HFFc6 (cell line): ENCODE measurements around the gene FGGY. TPM values are rescaled to one million over a fixed set of nuclear protein-coding genes. Genes with fewer than 3 reads are reported as not detected.

Source experiments
- DNase-seq: peaks from one replicate; pipeline ENCODE4 v3.0.0-alpha.2; 2018
- H3K27ac Mint-ChIP-seq: 2 replicates; pipeline ENCODE4 v1.8.0; 2020; ENCODE audit warnings: mild to moderate bottlenecking, mixed read lengths
- H3K27me3 Mint-ChIP-seq: 2 replicates; pipeline ENCODE4 v1.8.0; 2021; ENCODE audit warnings: mild to moderate bottlenecking, moderate library complexity, mixed read lengths; ENCODE audit not compliant: insufficient read depth
- H3K36me3 Mint-ChIP-seq: 2 replicates; pipeline ENCODE4 v1.8.0; 2021; ENCODE audit warnings: low read depth, mixed read lengths
- H3K4me1 Mint-ChIP-seq: 2 replicates; pipeline ENCODE4 v1.8.0; 2020; ENCODE audit warnings: low read depth, mixed read lengths
- H3K4me3 Mint-ChIP-seq: 2 replicates; pipeline ENCODE4 v1.8.0; 2020; ENCODE audit warnings: mild to moderate bottlenecking, moderate library complexity, mixed read lengths
- H3K9me3 Mint-ChIP-seq: 2 replicates; pipeline ENCODE4 v1.8.0; 2020; ENCODE audit warnings: mild to moderate bottlenecking, mixed read lengths
- total RNA-seq, 6 experiments: library from RNA; stranded (reverse); fragmentation: NEBNext Ultra II Directional; extraction: Animal tissue kit (Norgen Biotek cat#: 25700); gene quantifications; 2 replicates in 1 of 6; 3 replicates in 5 of 6; pipeline ENCODE4 v1.2.3, GENCODE V29; 2021
- TF ChIP-seq, protein P1 (sequence below): fragments of 200-600 bp; sonication (generic); IDR thresholded peaks from 2 replicates; pipeline ENCODE4 v1.5.0; 2021; ENCODE audit warnings: antibody characterized with exemption, mild to moderate bottlenecking

FGGY gene
- total RNA-seq, 6 experiments from 2014 or later, result 16.4 to 20.1 (median 18.7) TPM

DNA sequence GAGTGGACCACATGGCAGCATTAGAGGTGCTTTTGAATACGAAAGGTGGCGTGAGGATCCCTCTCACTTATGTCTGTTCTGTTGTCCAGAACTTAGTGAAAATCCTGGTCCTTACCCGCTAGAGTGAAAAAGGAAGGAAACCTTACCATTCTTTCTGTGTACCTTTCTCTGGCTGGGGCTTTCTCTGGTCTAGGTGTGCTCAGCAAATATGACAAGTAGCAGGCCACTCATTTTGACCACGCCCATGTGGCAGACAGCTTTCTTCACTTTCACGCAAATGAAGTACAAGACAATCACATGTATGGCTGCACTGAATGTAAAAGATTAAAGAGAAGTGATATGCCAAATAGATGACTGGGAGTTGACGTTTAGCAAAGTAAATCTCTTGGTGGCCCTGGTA lies 131.9 kb downstream of the FGGY start:
- TF ChIP-seq, protein P1, sequence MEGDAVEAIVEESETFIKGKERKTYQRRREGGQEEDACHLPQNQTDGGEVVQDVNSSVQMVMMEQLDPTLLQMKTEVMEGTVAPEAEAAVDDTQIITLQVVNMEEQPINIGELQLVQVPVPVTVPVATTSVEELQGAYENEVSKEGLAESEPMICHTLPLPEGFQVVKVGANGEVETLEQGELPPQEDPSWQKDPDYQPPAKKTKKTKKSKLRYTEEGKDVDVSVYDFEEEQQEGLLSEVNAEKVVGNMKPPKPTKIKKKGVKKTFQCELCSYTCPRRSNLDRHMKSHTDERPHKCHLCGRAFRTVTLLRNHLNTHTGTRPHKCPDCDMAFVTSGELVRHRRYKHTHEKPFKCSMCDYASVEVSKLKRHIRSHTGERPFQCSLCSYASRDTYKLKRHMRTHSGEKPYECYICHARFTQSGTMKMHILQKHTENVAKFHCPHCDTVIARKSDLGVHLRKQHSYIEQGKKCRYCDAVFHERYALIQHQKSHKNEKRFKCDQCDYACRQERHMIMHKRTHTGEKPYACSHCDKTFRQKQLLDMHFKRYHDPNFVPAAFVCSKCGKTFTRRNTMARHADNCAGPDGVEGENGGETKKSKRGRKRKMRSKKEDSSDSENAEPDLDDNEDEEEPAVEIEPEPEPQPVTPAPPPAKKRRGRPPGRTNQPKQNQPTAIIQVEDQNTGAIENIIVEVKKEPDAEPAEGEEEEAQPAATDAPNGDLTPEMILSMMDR, result no peak
- H3K4me3 Mint-ChIP-seq, result no peak overlapping the region
- H3K27ac Mint-ChIP-seq, result no peak overlapping the region
- H3K4me1 Mint-ChIP-seq, result peaks cover 56% of the 10 kb centered on the region
- H3K27me3 Mint-ChIP-seq, result no peaks in the 10 kb centered on the region; the same call in 1 of the 2 replicates
- no peaks in the 10 kb centered on the region for H3K9me3 Mint-ChIP-seq
- H3K36me3 Mint-ChIP-seq, result 0 out of 2 replicates have a peak, but pooled peaks cover 4% of the 10 kb centered on the region
- no peak for DNase-seq

DNA sequence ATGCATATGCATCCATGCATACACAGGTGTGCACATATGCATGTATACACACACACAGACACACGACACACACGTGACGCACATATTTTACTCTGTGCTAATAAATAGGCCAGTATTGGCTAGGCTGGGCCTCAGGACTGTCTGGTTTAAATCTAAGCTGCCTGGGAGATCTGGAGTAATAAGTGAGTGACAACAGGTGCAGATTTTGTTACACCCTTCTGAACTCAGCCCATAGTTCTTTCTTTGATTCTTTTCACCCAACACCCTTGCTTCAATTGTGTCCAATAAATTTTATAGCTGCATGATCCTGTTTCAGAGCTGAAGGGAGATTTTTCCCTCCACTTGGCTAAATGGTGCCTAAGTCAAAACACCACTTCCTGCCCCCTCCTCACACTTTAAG lies 132.8 kb downstream of the FGGY start:
- Mint-ChIP-seq H3K9me3 (no peaks in the 10 kb centered on the region), H3K27ac (no peak overlapping the region), H3K27me3 (no peaks in the 10 kb centered on the region; the same call in 1 of the 2 replicates), H3K36me3 (0 out of 2 replicates have a peak, but pooled peaks cover 2% of the 10 kb centered on the region), H3K4me1 (peaks cover 65% of the 10 kb centered on the region), H3K4me3 (no peak overlapping the region)
- no peak for DNase-seq
- TF ChIP-seq, protein P1, result no peak

DNA sequence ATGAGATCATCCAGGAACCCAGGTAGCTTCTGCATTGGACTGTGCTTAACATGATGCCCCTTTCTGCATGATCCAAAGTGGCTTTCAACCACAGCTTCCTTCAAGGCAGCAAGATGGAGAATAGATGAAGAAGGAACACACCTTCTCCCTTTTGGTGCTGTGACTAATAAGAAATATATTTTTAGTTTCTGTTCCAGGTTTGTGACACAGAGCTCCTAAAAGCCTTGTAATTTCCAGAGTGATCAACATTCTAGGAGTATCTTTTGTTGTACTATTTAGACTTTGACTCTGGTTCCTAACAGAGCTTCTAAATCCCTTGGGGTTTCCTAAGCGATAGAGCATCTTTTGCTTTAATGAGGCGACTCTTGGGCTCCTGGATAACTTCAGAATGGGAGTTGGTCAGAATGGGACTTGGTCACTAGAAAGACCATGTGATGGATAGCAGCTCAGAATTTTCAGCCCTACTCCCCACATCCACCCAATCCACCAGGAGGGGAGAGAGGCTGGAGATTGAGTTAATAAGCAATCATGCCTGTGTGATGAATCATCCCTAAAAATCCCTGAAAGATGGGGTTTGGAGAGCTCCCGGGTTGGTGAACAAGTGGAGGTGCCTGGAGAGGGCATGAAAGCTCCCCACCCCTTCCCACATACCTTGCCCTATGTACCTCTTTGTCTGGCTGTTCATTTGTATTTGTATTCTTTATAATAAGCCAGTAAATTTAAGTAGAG lies 134.8 kb downstream of the FGGY start:
- peaks cover 76% of the 10 kb centered on the region for H3K4me1 Mint-ChIP-seq
- TF ChIP-seq, protein P1, result peak; percentile 17; the same call in 1 of the 2 replicates
- peaks cover 3% of the 10 kb centered on the region; the same call in 1 of the 2 replicates for H3K27me3 Mint-ChIP-seq
- DNase-seq, result peak; percentile 28
- H3K36me3 Mint-ChIP-seq, result 0 out of 2 replicates have a peak, but pooled peaks cover 5% of the 10 kb centered on the region
- H3K9me3 Mint-ChIP-seq, result no peaks in the 10 kb centered on the region
- H3K27ac Mint-ChIP-seq, result peak overlapping the region; percentile 51
- no peak overlapping the region for H3K4me3 Mint-ChIP-seq

DNA sequence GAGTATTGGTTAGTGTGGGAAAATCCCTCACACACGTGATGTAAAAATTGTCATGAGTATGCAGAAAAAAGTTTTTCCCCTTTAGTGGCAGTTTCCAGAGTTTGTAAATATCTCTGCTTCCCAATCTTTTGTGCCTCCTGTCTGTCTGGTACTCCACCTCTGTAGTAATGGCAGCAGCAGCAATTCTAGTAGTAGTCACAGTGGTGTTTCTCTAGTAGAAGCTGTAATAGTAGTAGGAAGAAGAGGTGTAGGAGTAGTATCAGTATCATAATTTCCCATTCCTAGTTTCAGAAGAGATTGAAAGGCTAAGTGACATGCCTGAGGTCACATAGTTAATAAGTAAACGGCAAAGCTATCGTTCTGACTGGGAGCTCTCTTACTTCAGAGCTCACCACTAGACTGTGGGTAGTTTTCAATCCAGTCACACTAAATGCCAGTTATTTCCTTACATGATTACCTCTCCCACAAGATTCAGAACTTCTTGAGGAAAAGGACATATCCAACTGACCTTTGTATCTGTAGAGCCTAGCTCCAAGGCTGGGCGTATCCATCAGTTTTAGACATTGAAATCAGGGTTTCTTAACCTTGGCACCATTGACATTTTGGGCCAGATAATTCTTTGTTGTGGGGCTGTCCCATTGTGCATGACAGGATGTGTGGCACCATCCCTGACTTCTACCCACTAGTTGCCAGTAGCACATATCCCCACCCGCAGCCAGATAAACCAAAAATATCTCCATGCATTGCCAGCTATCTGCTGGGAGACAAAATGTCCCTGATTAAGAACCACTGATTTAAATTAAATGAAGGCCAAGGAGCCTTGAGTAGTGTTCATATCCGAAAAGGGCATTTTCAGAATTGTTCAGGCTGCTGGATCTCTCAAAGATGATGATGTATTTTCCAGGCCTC lies 135.9 kb downstream of the FGGY start:
- H3K4me1 Mint-ChIP-seq, result peaks cover 74% of the 10 kb centered on the region
- H3K27ac Mint-ChIP-seq, result peak overlapping the region; percentile 30; the same call in 1 of the 2 replicates
- H3K9me3 Mint-ChIP-seq, result no peaks in the 10 kb centered on the region

DNA sequence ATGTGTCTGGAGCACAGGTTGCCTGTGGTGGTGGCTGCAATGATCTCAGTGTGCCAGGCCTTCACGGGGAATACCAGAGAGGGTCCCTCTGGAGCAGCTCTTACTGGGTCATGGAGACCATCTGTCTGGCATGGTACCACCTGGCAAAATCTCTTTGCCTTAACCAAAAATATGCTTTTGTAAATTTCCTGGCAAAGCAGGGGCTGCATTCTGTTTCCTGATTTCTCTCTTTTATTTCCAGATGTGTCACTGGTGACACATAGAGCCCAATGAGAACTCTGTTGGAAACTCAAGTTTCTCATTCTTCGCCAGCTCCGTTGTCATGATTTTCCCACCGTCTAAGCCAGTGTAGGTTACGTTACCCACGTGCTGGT lies 136.5 kb downstream of the FGGY start:
- DNase-seq, result no peak
- H3K9me3 Mint-ChIP-seq, result no peaks in the 10 kb centered on the region

More for the DNA sequence above, 135.9 kb downstream of the FGGY start:
- DNase-seq, result no peak
- peaks cover 3% of the 10 kb centered on the region; the same call in 1 of the 2 replicates for H3K27me3 Mint-ChIP-seq
- H3K36me3 Mint-ChIP-seq, result 0 out of 2 replicates have a peak, but pooled peaks cover 5% of the 10 kb centered on the region
- no peak overlapping the region for H3K4me3 Mint-ChIP-seq
- TF ChIP-seq, protein P1, result no peak

More for the DNA sequence above, 136.5 kb downstream of the FGGY start:
- Mint-ChIP-seq H3K4me1 (peaks cover 75% of the 10 kb centered on the region), H3K27me3 (peaks cover 3% of the 10 kb centered on the region; the same call in 1 of the 2 replicates), H3K27ac (peak overlapping the region; percentile 74), H3K36me3 (0 out of 2 replicates have a peak, but pooled peaks cover 5% of the 10 kb centered on the region), H3K4me3 (no peak overlapping the region)
- TF ChIP-seq, protein P1, result no peak
